Vagina (tissue), 2 donors: ENCODE measurements around the gene PKD1L1. TPM values are rescaled to one million over a fixed set of nuclear protein-coding genes. Genes with fewer than 3 reads are reported as not detected.
A peak's percentile ranks its signal among the peaks of the same experiment; 100 is the strongest.
"Not testable (repeated sequence)": the region's sequence is repeated elsewhere in the genome, so short reads cannot be mapped to it uniquely, and the experiment has no call there.

Experiments
- DNase-seq, 2 donors: peaks; one replicate each; pipeline ENCODE4 v3.0.0-alpha.2; 2017; ENCODE audit errors: extremely low spot score in 2 of 2
- H3K27ac ChIP-seq: fragments of 200-600 bp; sonication (generic); one replicate; pipeline ENCODE4 v1.5.1; 2019
- H3K27me3 ChIP-seq: fragments of 200-600 bp; sonication (generic); one replicate; pipeline ENCODE4 v1.5.1; 2019
- H3K36me3 ChIP-seq, 2 donors: fragments of 200-600 bp; sonication (generic); one replicate each; pipeline ENCODE4 v1.5.1; 2017 to 2019
- H3K4me1 ChIP-seq: fragments of 200-600 bp; sonication (generic); one replicate; pipeline ENCODE4 v1.5.1; 2019
- H3K4me3 ChIP-seq, 2 donors: fragments of 200-600 bp; sonication (generic); 1 replicate in 1 of 2; 2 replicates in 1 of 2; pipeline ENCODE4 v1.5.1; 2016 to 2019
- H3K9me3 ChIP-seq: fragments of 200-600 bp; sonication (generic); one replicate; pipeline ENCODE4 v1.5.1; 2019
- POLR2A ChIP-seq, 2 donors: fragments of 450-650 bp; IDR thresholded peaks; one replicate each; pipeline ENCODE4 v1.6.1; 2017; ENCODE audit warnings: antibody characterized with exemption in 2 of 2, mild to moderate bottlenecking in 2 of 2, moderate library complexity in 2 of 2
- POLR2AphosphoS5 ChIP-seq, 2 donors: sonication (generic); formaldehyde crosslinking; IDR thresholded peaks; one replicate each; pipeline ENCODE4 v1.9.0; 2017; ENCODE audit warnings: antibody characterized with exemption in 2 of 2, mild to moderate bottlenecking in 2 of 2, low read depth in 1 of 2; ENCODE audit not compliant: insufficient read depth in 1 of 2
- intact Hi-C: fragments of 100-400 bp; cut with DNase I; formaldehyde crosslinking; loops from one replicate; pipeline ENCODE4 v1.15.1; 2023
- total RNA-seq: library from RNA; depleted of rRNA; stranded (reverse); fragments of >200 nt; gene quantifications from one replicate; pipeline ENCODE4 v1.2.3, GENCODE V29; 2016
- TF ChIP-seq, protein P1 (sequence below), 3 experiments: fragments of 450-650 bp in 2 of 3; fragments of 200-600 bp in 1 of 3; sonication (generic) in 1 of 3; IDR thresholded peaks; one replicate each; pipeline ENCODE4 v1.5.1; 2017 to 2019; ENCODE audit warnings: antibody characterized with exemption in 3 of 3, mild to moderate bottlenecking in 2 of 3, moderate library complexity in 2 of 3

The PKD1L1 gene
- total RNA-seq, 1 donor from 2014 or later = 0.49 TPM

- intact Hi-C loops = no loop called here
- H3K9me3 ChIP-seq = no peaks in the 10 kb centered on the region
- no peaks in the 10 kb centered on the region for H3K27me3 ChIP-seq
- no peak for DNase-seq
- no peaks in the 10 kb centered on the region for H3K36me3 ChIP-seq
- H3K4me3 ChIP-seq = no peak overlapping the region
- H3K4me1 ChIP-seq = peaks cover 25% of the 10 kb centered on the region
- H3K27ac ChIP-seq = peak overlapping the region; percentile 83
- TF ChIP-seq POLR2AphosphoS5 (IDR thresholded peaks at IDR 0.05; ENCODE audit: insufficient read depth in 1 of 2, low read depth in 1 of 2) (no peak), POLR2A (IDR thresholded peaks at IDR 0.05) (no peak)
- TF ChIP-seq, protein P1, sequence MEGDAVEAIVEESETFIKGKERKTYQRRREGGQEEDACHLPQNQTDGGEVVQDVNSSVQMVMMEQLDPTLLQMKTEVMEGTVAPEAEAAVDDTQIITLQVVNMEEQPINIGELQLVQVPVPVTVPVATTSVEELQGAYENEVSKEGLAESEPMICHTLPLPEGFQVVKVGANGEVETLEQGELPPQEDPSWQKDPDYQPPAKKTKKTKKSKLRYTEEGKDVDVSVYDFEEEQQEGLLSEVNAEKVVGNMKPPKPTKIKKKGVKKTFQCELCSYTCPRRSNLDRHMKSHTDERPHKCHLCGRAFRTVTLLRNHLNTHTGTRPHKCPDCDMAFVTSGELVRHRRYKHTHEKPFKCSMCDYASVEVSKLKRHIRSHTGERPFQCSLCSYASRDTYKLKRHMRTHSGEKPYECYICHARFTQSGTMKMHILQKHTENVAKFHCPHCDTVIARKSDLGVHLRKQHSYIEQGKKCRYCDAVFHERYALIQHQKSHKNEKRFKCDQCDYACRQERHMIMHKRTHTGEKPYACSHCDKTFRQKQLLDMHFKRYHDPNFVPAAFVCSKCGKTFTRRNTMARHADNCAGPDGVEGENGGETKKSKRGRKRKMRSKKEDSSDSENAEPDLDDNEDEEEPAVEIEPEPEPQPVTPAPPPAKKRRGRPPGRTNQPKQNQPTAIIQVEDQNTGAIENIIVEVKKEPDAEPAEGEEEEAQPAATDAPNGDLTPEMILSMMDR (IDR thresholded peaks at IDR 0.05) = no peak
These were observed 189.7 kb downstream of the PKD1L1 start for GRCh38 chr7:47758546-47758945.

DNA sequence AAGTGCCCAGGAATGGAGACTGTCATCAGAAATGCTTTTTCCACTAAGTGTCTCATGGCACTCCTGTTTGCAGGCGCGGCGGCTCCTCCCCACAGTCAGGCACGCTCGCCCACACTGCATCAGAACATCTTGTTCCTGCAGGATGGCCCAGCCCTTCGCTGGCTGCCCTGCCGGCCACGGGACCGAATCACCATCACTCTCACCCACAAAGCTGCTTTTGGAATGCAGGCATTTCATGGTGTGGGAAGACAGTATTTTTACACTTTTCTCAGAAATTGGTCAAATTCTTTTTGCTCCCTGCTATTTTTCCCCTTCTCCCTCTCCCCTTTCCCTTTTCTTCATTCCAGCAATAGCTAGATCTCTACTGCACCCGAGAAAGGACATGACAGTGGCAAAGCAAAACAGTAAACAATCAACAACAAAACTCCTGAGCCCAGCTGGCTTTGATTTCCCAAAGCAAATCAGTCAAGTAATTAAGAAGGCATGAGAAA is 190.3 kb downstream of the PKD1L1 start:
- Histone ChIP-seq H3K9me3 (no peaks in the 10 kb centered on the region), H3K27me3 (no peaks in the 10 kb centered on the region), H3K4me1 (peaks cover 24% of the 10 kb centered on the region), H3K36me3 (no peaks in the 10 kb centered on the region), H3K27ac (peak overlapping the region; percentile 83), H3K4me3 (no peak overlapping the region)
- intact Hi-C loops = loop anchor here (1.0 kb wide), 1 partner anchor 127 kb away; no protein-coding TSS in a partner anchor
- DNase-seq = no peak
- TF ChIP-seq, protein P1 (IDR thresholded peaks at IDR 0.05) = no peak
- peak; percentile 84 to 88 for TF ChIP-seq POLR2AphosphoS5 (IDR thresholded peaks at IDR 0.05; ENCODE audit: insufficient read depth in 1 of 2, low read depth in 1 of 2)

GRCh38 chr7:47756636-47757035 is 191.6 kb downstream of the PKD1L1 start:
- H3K4me1 ChIP-seq = peaks cover 20% of the 10 kb centered on the region
- H3K4me3 ChIP-seq = no peak overlapping the region
- H3K36me3 ChIP-seq = no peaks in the 10 kb centered on the region
- no peak overlapping the region for H3K27ac ChIP-seq
- no peak for DNase-seq
- H3K9me3 ChIP-seq = no peaks in the 10 kb centered on the region
- no peaks in the 10 kb centered on the region for H3K27me3 ChIP-seq
- intact Hi-C loops = loop anchor here (1.0 kb wide), 1 partner anchor 125 kb away; no protein-coding TSS in a partner anchor
- TF ChIP-seq, protein P1 (IDR thresholded peaks at IDR 0.05) = no peak
- TF ChIP-seq POLR2AphosphoS5 (IDR thresholded peaks at IDR 0.05; ENCODE audit: insufficient read depth in 1 of 2, low read depth in 1 of 2) (no peak), POLR2A (IDR thresholded peaks at IDR 0.05) (no peak)

DNA sequence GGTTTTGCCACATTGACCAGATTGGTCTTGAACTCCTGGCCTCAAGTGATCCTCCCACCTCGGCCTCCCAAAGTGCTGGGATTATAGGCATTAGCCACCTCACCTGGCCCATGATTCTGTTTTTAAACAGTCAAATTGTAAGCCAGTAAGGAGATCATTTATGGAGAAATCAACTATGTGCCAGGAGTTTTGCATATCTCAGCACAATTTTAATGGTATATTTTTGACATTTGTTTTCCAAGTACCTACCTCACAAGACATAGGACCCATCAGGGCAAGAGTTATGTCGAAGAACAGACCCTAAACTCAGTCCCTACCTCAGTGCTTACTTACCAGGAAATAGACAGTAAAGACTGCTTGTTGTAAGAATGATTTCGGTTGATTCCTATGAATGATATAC is 193.0 kb downstream of the PKD1L1 start:
- TF ChIP-seq POLR2A (IDR thresholded peaks at IDR 0.05) (no peak), POLR2AphosphoS5 (IDR thresholded peaks at IDR 0.05; ENCODE audit: insufficient read depth in 1 of 2, low read depth in 1 of 2) (no peak)
- TF ChIP-seq, protein P1 (IDR thresholded peaks at IDR 0.05) = no peak
- no peak overlapping the region for H3K4me3 ChIP-seq
- no peak for DNase-seq
- no peaks in the 10 kb centered on the region for H3K9me3 ChIP-seq
- H3K27ac ChIP-seq = no peak overlapping the region
- H3K36me3 ChIP-seq = no peaks in the 10 kb centered on the region
- no peaks in the 10 kb centered on the region for H3K27me3 ChIP-seq
- intact Hi-C loops = no loop called here
- H3K4me1 ChIP-seq = peaks cover 20% of the 10 kb centered on the region

DNA sequence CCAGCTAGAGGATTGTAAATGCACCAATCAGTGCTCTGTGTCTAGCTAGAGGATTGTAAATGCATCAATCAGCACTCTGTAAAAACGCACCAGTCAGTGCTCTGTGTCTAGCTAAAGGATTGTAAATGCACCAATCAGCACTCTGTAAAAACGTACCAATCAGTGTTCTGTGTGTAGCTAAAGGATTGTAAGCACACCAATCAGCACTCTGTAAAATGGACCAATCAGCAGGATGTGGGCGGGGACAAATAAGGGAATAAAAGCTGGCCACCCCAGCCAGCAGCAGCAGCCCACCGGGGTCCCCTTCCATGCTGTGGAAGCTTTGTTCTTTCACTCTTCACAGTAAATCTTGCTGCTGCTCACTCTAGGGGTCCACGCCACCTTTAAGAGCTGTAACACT is 196.5 kb downstream of the PKD1L1 start:
- H3K27me3 ChIP-seq, H3K27ac ChIP-seq, intact Hi-C loops, H3K4me3 ChIP-seq, H3K4me1 ChIP-seq, DNase-seq, H3K36me3 ChIP-seq, H3K9me3 ChIP-seq: not testable (repeated sequence)
